K562 (cell line): ENCODE measurements around the gene SCN1B. TPM values are rescaled to one million over a fixed set of nuclear protein-coding genes. Genes with fewer than 3 reads are reported as not detected.
A peak's percentile ranks its signal among the peaks of the same experiment; 100 is the strongest.

ENCODE experiments used
- ATAC-seq: fragments of 200-7000 bp; cut with Tn5 transposase; 3 replicates; pipeline ENCODE4 v1.9.1; 2020; ENCODE audit warnings: moderate library complexity
- BruUV-seq: library from RNA; stranded (reverse); fragments of 400-500 nt; replicated peaks from 2 replicates; lab custom pipeline; 2021; lab: Mats Ljungman, UMichigan
- CTCF ChIA-PET: fragments of 300-600 bp; formaldehyde crosslinking; extraction: SDS; loops from one replicate; lab custom pipeline; 2021; ENCODE audit warnings: low intra/inter-chr PET ratio; lab: Yijun Ruan, JAX
- POLR2A ChIA-PET: fragments of 300-600, 350-650 bp; sonication (Branson Sonifier 250); formaldehyde crosslinking; extraction: SDS; loops from one replicate; lab custom pipeline; 2021; ENCODE audit warnings: antibody characterized with exemption, inconsistent platforms; lab: Yijun Ruan, JAX
- DNase-seq, 4 experiments: peaks; one replicate each; pipeline versions ENCODE4 v3.0.0 to v3.0.0-alpha.2; 2011 to 2018; ENCODE audit warnings: low spot score in 3 of 4, mixed read lengths in 3 of 4; ENCODE audit errors: extremely low read depth in 1 of 4
- FAIRE-seq: peaks from 2 replicates; lab custom pipeline; 2011; peaks lifted over from hg19 to GRCh38; lab: Jason Lieb, UNC
- H2AFZ ChIP-seq: 2 replicates; pipeline ENCODE4 v1.6.0; 2011; ENCODE audit warnings: low read depth, low read length, control low read depth, inconsistent platforms
- H3K27ac ChIP-seq: fragments of 200-600 bp; 3 replicates; pipeline ENCODE4 v1.8.0; 2011; ENCODE audit warnings: low read depth, mild to moderate bottlenecking, control low read depth, inconsistent platforms, low read length, moderate library complexity, mixed read lengths; ENCODE audit errors: extremely low read depth
- H3K27me3 ChIP-seq, 2 experiments: fragments of 300-600 bp in 1 of 2; 2 replicates in 1 of 2; 3 replicates in 1 of 2; pipeline versions ENCODE4 v1.6.0 to v1.8.0; 2011; ENCODE audit warnings: inconsistent platforms in 2 of 2, low read length in 2 of 2, mild to moderate bottlenecking in 1 of 2, mixed read lengths in 1 of 2, moderate library complexity in 1 of 2; ENCODE audit not compliant: control insufficient read depth in 2 of 2, insufficient read depth in 2 of 2
- H3K36me3 ChIP-seq: fragments of 300-600 bp; 3 replicates; pipeline ENCODE4 v1.8.0; 2011; ENCODE audit warnings: mild to moderate bottlenecking, low read length, inconsistent platforms; ENCODE audit not compliant: control insufficient read depth, insufficient read depth
- H3K4me1 ChIP-seq, 2 experiments: fragments of 200-600 bp in 1 of 2; replicated peaks in 1 of 2; 2 replicates in 1 of 2; 3 replicates in 1 of 2; pipeline versions ENCODE4 v1.5.1 to v1.8.0; 2011; ENCODE audit warnings: inconsistent platforms in 2 of 2, low read length in 2 of 2, mild to moderate bottlenecking in 1 of 2, mixed read lengths in 1 of 2, moderate library complexity in 1 of 2; ENCODE audit not compliant: control insufficient read depth in 2 of 2, insufficient read depth in 2 of 2
- H3K4me2 ChIP-seq: 2 replicates; pipeline ENCODE4 v1.6.1; 2011; ENCODE audit warnings: low read length, control low read depth, inconsistent platforms, mixed read lengths; ENCODE audit not compliant: insufficient read depth
- H3K4me3 ChIP-seq: fragments of 200-600 bp; sonication (generic), shearing (Covaris generic); 2 replicates; pipeline ENCODE4 v1.5.1; 2016; ENCODE audit warnings: control low read depth, inconsistent platforms
- H3K79me2 ChIP-seq: fragments of 200-600 bp; 3 replicates; pipeline ENCODE4 v1.8.0; 2011; ENCODE audit warnings: low read length, inconsistent platforms; ENCODE audit not compliant: control insufficient read depth, insufficient read depth
- H3K9ac ChIP-seq, 2 experiments: 2 replicates each; pipeline versions ENCODE4 v1.6.0 to v1.6.1; 2011; ENCODE audit warnings: low read depth in 2 of 2, low read length in 2 of 2, control low read depth in 1 of 2, inconsistent platforms in 1 of 2, mild to moderate bottlenecking in 1 of 2, mixed read lengths in 1 of 2; ENCODE audit not compliant: insufficient read depth in 1 of 2
- H3K9me1 ChIP-seq: one replicate; pipeline ENCODE4 v1.6.0; 2011; ENCODE audit warnings: inconsistent platforms, mild to moderate bottlenecking, low read length, moderate library complexity; ENCODE audit not compliant: control insufficient read depth, insufficient read depth
- H3K9me3 ChIP-seq: replicated peaks from 2 replicates; pipeline ENCODE4 v1.5.1; 2011; ENCODE audit warnings: low read depth, low read length, inconsistent platforms; ENCODE audit not compliant: control insufficient read depth, insufficient read depth
- H4K20me1 ChIP-seq: replicated peaks from 2 replicates; pipeline ENCODE4 v1.6.1; 2011; ENCODE audit warnings: low read length, inconsistent platforms, mixed read lengths; ENCODE audit not compliant: control insufficient read depth, insufficient read depth
- GATAD2B ChIP-seq: fragments of 450-650 bp; IDR thresholded peaks from 2 replicates; pipeline ENCODE4 v1.6.1; 2017; ENCODE audit warnings: mild to moderate bottlenecking, borderline replicate concordance
- HDAC2 ChIP-seq: fragments of 450-650 bp; IDR thresholded peaks from 2 replicates; pipeline ENCODE4 v1.6.1; 2016; ENCODE audit warnings: mild to moderate bottlenecking
- KHSRP ChIP-seq: fragments of 450-650 bp; IDR thresholded peaks from 2 replicates; pipeline ENCODE4 v1.6.1; 2017
- NR1H2 ChIP-seq: sonication (generic); formaldehyde crosslinking; IDR thresholded peaks from 2 replicates; pipeline ENCODE4 v1.4.0; 2020; ENCODE audit warnings: mild to moderate bottlenecking, missing genetic modification reagents
- POLR2G ChIP-seq: fragments of 200-400 bp; formaldehyde crosslinking; IDR thresholded peaks from 2 replicates; pipeline ENCODE4 v1.6.1; 2017; ENCODE audit warnings: low read depth, mild to moderate bottlenecking, antibody characterized with exemption, low read length, moderate library complexity
- RBFOX2 ChIP-seq: fragments of 200-400 bp; formaldehyde crosslinking; IDR thresholded peaks from 2 replicates; pipeline ENCODE4 v1.6.1; 2017; ENCODE audit warnings: low read depth, mild to moderate bottlenecking, low read length, moderate library complexity
- TAF15 ChIP-seq: fragments of 200-400 bp; formaldehyde crosslinking; IDR thresholded peaks from 2 replicates; pipeline ENCODE4 v1.6.1; 2017; ENCODE audit warnings: mild to moderate bottlenecking, low read depth, low read length, moderate library complexity
- U2AF1 ChIP-seq: fragments of 200-400 bp; formaldehyde crosslinking; optimal IDR thresholded peaks from 2 replicates; pipeline ENCODE3; 2017; ENCODE audit warnings: mild to moderate bottlenecking, low read depth, low read length, moderate library complexity
- ZNF75A ChIP-seq: fragments of 450-650 bp; formaldehyde crosslinking; IDR thresholded peaks from 2 replicates; pipeline ENCODE4 v1.4.0; 2020; ENCODE audit warnings: mild to moderate bottlenecking
- WGBS: fragments of 100-300 bp; shearing (Covaris generic); methylation state at CpG from one replicate; pipeline ENCODE4 v1.1.6; 2016; ENCODE audit warnings: low coverage, mixed read lengths; ENCODE audit not compliant: insufficient coverage; ENCODE audit errors: missing lambda C conversion rate; 5-methylcytosine and 5-hydroxymethylcytosine counted together
- in situ Hi-C: fragments of 300-500 bp; cut with MboI; formaldehyde crosslinking; loops from 4 replicates; pipeline ENCODE4 v1.15.0; 2018; ENCODE audit warnings: inconsistent platforms, mixed read lengths
- intact Hi-C: fragments of 100-400 bp; cut with micrococcal nuclease; formaldehyde crosslinking; loops from 2 replicates; pipeline ENCODE4 v1.14.2; 2022
- polyA plus RNA-seq, 8 experiments: library from polyadenylated mRNA; depleted of rRNA in 4 of 8; stranded (reverse) in 5 of 8; unstranded in 3 of 8; fragments of >200 nt; fragmentation: Nextera tagmentation in 2 of 8; fragmentation: Illumina TruSeq in 1 of 8; extraction: Ambion mirVana in 2 of 8; extraction: Trizol in 1 of 8; gene quantifications; 2 replicates each; pipeline versions ENCODE4 v1.2.1 to v1.2.3, GENCODE V29; 2011 to 2014; ENCODE audit warnings: inconsistent platforms in 1 of 8, missing spikeins in 1 of 8
- total RNA-seq, 7 experiments: library from RNA; depleted of rRNA in 6 of 7; stranded (reverse); fragments of >200 nt in 6 of 7; fragmentation: Illumina TruSeq in 2 of 7; extraction: Trizol in 2 of 7; gene quantifications; 2 replicates each; pipeline versions ENCODE4 v1.2.1 to v1.2.3, GENCODE V29; 2011 to 2021; ENCODE audit warnings: low replicate concordance in 1 of 7

SCN1B gene
- total and polyA plus RNA-seq, 9 of the 15 experiments (the other 6 are each of a cell fraction or from before 2014, with no cell fraction given), result 0.03 to 2.5 (median 0.91) TPM

DNA sequence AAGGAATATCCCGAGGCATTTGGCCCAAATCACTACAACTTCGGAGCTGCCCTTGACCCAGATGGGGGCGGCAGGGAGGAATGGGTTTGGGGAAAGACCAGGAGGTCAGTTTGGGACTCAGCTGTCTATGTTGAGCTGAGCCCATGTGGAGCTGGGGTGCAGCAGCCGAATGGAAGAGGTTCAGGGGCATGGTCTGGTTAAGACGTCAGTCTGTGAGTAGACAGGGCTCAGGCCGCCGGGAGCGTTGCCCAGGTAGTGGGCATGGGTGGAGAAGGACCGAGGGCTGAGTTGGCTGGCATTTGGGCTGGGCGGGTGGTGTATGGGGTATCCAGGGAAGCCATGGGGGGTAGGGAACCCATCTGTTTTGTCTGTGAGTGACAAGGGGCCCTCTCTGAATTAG is 9.3 kb upstream of the SCN1B start:
- Histone ChIP-seq H3K9me1 (no peaks in the 10 kb centered on the region), H3K9ac (no peak overlapping the region), H3K79me2 (no peaks in the 10 kb centered on the region), H3K4me1 (peaks cover 0 to 5% of the 10 kb centered on the region in 2 experiments; a peak in 1 of 5 replicates), H3K9me3 (no peaks in the 10 kb centered on the region), H3K4me2 (no peak overlapping the region), H4K20me1 (no peaks in the 10 kb centered on the region), H3K27ac (no peak overlapping the region), H3K27me3 (no peaks in the 10 kb centered on the region), H3K36me3 (peaks cover 90% of the 10 kb centered on the region; the same call in 2 of the 3 replicates), H2AFZ (no peak overlapping the region), H3K4me3 (no peak overlapping the region)
- 97% methylated on average over 10 of the region's 10 CpGs for WGBS
- TF ChIP-seq TAF15 (no peak), NR1H2 (no peak), KHSRP (no peak), HDAC2 (no peak), ZNF75A (no peak), U2AF1 (no peak)
- DNase-seq (no peak), FAIRE-seq (no peak), ATAC-seq (no peak)
- ChIA-PET CTCF (no interaction called here), POLR2A (interaction anchor here (0.6 kb wide), 1 partner anchor 295 kb away, joined by 5 read pairs; no protein-coding TSS in a partner anchor)
- in situ Hi-C loops (no loop called here), intact Hi-C loops (no loop called here)
- no TSS peak for BruUV-seq

DNA sequence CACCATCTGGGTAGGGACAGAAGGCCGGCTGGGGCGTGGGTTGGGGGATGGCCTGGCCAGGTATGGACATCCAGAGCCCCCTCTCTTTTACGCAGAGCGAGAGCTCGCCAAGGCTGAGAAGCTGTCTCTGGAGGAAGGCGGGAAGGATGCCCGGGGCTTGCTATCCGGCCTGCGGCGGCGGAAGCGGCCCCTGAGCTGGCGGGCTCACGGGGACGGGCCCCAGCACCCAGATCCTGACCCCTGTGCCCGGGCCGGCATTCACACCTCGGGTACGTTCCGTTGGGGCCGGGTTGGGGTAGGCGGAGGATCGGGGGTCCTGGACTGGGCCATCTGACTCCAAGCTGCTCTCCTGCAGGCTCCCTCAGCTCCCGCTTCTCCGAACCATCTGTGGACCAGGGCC is 8.7 kb upstream of the SCN1B start:
- H3K4me2 ChIP-seq, result no peak overlapping the region
- intact Hi-C loops, result no loop called here
- H3K9ac ChIP-seq, result no peak overlapping the region
- no peak overlapping the region for H3K4me3 ChIP-seq
- FAIRE-seq (no peak), DNase-seq (no peak)
- no peaks in the 10 kb centered on the region for H3K9me3 ChIP-seq
- H3K36me3 ChIP-seq, result peaks cover 90% of the 10 kb centered on the region; the same call in 2 of the 3 replicates
- 96% methylated on average over 20 of the region's 25 CpGs for WGBS
- no peaks in the 10 kb centered on the region for H3K9me1 ChIP-seq
- no peaks in the 10 kb centered on the region for H3K27me3 ChIP-seq
- peaks cover 0 to 5% of the 10 kb centered on the region in 2 experiments; a peak in 1 of 5 replicates for H3K4me1 ChIP-seq
- CTCF ChIA-PET, result no interaction called here
- H3K27ac ChIP-seq, result no peak overlapping the region
- TF ChIP-seq RBFOX2 (peak; percentile 36; the same call in 1 of the 2 replicates), POLR2G (0 out of 2 replicates have a peak, but pooled peaks have one; percentile 33), GATAD2B (no peak)
- TF ChIP-seq, all 486 proteins: peak for 2
- H3K79me2 ChIP-seq, result no peaks in the 10 kb centered on the region
- no TSS peak for BruUV-seq
- POLR2A ChIA-PET, result no interaction called here
- no peak overlapping the region for H2AFZ ChIP-seq
- ATAC-seq, result no peak
- in situ Hi-C loops, result no loop called here
- H4K20me1 ChIP-seq, result no peaks in the 10 kb centered on the region
